ENCODE results near the gene CEP55.

CEP55 gene

GRCh38 chr10:93471110-93471651 lies 25.2 kb upstream of the CEP55 start:
- DNase-seq: no peak

GRCh38 chr10:93473161-93473560 lies 23.3 kb upstream of the CEP55 start:
- no peak for DNase-seq

DNA sequence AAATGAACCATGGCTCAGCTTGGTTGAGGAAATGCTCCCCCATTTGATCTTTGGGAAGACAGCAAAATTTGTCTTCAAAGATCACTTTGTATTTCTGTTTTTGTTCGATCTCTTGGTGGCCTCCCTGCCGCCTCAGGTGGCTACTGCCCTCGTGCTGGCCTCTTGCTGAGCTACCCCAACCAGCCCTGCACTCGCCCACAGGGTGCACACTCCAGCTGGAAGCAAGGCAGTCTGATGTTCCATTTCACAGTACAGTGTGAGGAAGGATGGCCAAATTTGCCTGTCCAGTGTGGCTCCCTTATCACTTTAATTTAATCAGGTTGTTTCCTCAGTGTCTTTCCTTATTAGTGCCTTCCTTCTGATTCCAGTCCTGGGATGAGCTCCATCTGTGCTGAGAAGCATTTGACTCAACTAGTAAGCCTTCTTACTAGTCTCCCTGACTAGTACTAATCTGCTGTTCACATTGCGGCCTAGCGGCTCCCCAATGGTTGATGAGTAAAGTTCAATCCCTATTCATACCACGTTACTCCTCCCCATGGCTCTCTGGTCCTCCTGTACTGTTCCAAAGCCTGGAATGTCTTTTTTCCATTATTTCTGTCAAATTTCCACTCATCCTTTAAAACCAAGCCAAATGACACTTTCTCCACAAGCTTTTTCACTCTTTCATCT lies 22.5 kb upstream of the CEP55 start:
- DNase-seq: no peak

- no peak for DNase-seq
Observed at GRCh38 chr10:93475227-93475626, 21.2 kb upstream of the CEP55 start.

- no peak for DNase-seq
Observed at GRCh38 chr10:93475871-93476270, 20.5 kb upstream of the CEP55 start.

DNA sequence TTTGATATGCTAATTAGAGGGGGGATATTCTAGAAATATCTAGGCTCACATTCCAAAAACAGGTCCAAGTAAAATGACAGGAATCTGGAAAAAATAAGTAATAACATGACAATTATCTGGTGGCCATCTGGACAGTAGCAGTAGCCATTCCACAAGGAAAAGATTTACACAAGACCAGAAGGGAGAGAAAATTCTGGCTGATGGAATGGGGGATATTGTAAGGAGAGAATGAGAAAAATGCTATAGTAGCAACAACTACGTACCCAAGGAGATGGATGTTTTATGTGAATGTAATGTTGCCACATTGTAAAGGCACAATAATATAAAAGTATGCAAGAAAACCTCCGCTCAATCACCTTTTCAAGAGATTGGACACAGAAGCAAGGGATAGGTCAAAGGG lies 19.7 kb upstream of the CEP55 start:
- no peak for DNase-seq

DNA sequence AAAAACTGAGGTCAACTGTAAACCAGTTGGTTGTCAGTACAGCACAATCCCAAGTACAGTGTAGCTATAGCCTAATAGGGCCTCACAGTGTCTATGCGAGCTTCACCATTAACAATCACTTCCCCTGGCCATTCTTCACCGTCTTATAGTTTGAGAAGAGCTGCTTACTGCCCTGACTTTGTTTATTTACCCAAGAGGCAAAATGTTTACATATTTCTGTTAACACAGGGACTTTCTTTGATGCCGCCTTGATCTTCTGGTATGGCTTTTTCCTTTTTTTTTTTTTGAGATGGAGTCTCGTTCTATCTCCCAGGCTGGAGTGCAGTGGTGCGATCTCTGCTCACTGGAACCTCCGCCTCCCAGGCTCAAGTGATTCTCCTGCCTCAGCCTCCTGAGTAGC lies 17.5 kb upstream of the CEP55 start:
- no peak for DNase-seq

GRCh38 chr10:93481637-93482144 lies 14.7 kb upstream of the CEP55 start:
- no peak for DNase-seq

- DNase-seq: no peak
Observed at GRCh38 chr10:93482145-93482834, 14.1 kb upstream of the CEP55 start, which contains the start of gene MYOF. MYOF (minus strand) TSS chr10:93482334; CDS start chr10:93482194, 140 bp downstream.

- no peak for DNase-seq
Observed at GRCh38 chr10:93485690-93486089, 10.7 kb upstream of the CEP55 start.

GRCh38 chr10:93488956-93489528 lies 7.4 kb upstream of the CEP55 start:
- no peak for DNase-seq

DNA sequence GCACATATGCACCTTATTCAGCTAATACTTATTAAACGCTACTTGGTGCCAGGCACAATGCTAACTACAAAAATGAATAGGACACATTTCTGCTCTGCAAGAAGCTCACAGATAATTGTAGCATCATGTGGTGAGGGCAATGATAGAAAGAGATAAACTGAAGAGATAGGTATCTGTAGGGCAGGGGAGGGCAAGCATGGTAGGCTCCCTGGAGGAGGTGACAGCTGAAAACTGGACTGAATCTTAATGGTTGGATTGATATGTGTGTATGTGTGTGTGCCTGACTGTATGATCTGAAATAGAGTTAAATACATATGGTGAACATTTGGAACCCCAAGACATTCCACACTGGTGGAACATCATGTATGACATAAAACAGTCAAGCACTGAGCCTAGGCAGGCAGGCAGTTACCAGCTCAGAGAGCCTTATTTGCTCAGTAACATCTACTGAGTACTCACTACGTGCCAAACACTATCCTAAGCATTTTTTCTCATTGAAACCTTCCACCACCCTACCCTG lies 4.8 kb upstream of the CEP55 start:
- no peak for DNase-seq

GRCh38 chr10:93493162-93493561 lies 3.2 kb upstream of the CEP55 start:
- DNase-seq: no peak

GRCh38 chr10:93494494-93494893 lies 1.9 kb upstream of the CEP55 start:
- no peak for DNase-seq

DNA sequence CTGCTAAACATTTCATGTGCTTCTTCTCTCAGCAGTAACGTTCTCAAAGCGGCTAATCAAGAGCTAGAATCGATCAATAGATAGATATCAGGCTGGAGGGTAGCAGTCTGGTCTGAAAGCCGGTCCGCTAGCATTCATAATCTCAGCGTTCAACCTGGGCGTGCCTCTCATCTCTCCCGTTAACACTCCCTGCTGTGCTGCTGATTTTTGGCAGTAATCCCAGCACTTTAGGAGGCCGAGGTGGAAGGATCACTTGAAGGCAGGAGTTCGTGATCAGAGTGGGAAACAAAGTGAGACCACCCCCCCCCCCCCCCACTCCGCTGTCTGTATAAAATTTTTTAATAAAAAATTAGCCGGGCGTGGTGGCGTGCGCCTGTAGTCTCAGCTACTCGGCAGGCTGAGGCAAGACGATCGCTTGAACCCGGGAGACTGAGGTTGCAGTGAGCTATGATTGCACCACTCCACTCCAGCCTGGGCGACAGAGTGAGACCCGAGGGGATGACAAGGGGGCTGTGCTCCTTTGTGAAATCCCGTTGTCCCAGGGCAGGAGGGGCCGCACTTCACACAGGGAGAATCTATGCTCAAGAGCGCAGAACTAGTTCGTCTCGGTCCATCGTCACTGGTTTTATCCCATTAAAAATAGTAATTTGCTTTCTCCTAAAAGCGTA lies 624 bp upstream of the CEP55 start:
- no peak for DNase-seq

DNA sequence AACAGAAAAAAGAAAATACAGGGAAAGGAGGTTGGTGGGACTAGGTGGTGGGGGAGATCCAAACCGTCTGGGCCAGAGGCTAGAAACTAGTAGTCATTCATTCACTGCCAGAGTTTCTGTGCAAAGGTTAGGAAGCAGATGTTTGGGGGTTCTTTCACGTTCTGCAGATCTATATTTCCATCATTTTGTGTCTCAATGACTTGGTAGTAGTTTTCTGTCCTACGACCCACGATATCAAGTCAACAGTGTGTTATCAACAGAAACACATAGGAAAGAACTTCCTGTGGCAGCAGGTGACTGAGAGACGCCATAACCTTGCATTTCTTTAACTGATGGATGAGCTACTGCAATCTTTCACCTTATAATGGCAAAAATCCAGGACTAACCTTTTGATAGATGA lies 1.8 kb downstream of the CEP55 start:
- DNase-seq: no peak

GRCh38 chr10:93501650-93502049 lies 5.2 kb downstream of the CEP55 start:
- no peak for DNase-seq

- no peak for DNase-seq
Observed at GRCh38 chr10:93503075-93503474, 6.7 kb downstream of the CEP55 start.

DNA sequence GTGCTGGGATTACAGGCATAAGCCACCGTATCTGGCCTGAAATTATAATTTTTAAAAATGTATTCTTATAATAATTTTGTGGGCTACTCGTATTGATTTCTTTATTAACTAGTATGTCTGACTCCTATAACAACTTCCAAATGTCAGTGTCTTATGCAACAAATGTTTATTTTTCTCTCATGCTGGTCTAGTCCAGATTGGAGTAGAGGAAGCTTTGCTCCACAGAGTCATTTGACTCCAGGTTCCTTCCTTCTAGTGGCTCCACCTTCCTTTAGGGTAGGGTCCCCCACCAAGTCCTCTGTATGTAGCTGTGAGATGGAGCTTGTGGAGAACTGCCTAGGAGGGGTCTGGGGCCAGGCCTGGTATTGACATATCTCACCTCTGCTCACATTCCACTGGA lies 8.7 kb downstream of the CEP55 start:
- no peak for DNase-seq

GRCh38 chr10:93509816-93510215 lies 13.4 kb downstream of the CEP55 start:
- DNase-seq: no peak

DNA sequence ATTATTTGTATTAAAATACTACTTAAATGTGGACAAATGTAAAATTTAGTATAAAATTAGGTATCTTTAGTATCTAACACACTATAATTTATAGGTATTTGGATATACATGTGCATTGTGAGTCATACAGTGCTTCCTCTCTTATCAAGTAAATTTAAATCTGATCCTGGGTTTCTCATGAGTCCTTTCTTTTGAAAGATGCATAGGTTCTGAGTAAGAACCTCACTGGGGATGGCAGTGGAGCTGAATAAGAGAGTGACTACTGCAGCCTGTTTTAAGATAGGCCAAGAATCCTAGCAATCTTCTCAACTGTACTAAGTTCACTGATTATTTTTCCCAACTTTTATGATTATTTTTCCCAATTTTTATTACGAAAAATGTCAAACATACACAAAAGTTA lies 16.2 kb downstream of the CEP55 start:
- DNase-seq: no peak

DNA sequence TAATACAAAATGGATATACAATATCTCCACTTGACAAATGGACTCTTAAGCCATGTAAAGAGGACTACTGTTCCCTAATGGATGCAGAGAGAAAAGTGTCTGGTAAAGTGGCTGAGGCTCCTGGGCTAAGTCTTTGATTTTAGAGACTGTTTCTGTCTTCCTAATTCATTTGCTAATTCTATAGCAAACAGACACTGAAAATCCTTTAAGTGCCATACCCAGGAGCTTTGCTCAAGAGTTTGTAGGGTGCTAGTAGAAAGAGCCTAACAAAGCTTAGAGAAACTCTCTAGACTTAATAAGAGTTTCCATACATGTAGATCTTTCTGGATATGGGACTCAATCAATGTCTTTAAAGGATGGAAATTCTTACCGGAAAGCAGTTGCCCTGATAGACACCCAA lies 16.7 kb downstream of the CEP55 start:
- no peak for DNase-seq

DNA sequence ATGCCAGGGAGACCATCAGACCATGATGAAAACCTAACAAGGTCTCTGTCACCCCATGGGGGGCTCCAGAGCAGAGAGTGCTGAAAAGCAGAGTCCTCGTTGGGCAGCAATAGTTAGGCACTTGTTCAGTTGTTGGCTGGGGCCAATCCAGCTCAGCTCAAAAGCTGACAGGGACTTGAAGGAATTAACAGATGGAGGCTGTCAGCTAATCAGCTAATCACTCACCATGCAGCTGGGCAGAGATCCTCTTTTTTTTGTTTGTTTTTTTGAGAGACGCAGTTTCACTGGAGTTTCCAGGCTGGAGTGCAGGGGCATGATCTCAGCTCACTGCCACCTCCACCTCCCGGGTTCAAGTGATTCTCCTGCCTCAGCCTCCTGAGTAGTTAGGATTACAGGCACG lies 18.1 kb downstream of the CEP55 start:
- no peak for DNase-seq
